A549 treated with DMSO at 1 μM for 4 hours (cell line): ENCODE measurements around the gene TBC1D20. TPM values are rescaled to one million over a fixed set of nuclear protein-coding genes. Genes with fewer than 3 reads are reported as not detected.

Source experiments
- total RNA-seq: library from RNA; stranded (reverse); fragments of 200-300 nt; extraction: Qiagen RNA extraction; gene quantifications from 5 replicates; pipeline ENCODE4 v1.2.3, GENCODE V29; 2022; ENCODE audit warnings: low read depth

The TBC1D20 gene, protein sequence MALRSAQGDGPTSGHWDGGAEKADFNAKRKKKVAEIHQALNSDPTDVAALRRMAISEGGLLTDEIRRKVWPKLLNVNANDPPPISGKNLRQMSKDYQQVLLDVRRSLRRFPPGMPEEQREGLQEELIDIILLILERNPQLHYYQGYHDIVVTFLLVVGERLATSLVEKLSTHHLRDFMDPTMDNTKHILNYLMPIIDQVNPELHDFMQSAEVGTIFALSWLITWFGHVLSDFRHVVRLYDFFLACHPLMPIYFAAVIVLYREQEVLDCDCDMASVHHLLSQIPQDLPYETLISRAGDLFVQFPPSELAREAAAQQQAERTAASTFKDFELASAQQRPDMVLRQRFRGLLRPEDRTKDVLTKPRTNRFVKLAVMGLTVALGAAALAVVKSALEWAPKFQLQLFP
- total RNA-seq, result 33.0 to 37.6 TPM (median 37.2 TPM) in 5 replicates

DNA sequence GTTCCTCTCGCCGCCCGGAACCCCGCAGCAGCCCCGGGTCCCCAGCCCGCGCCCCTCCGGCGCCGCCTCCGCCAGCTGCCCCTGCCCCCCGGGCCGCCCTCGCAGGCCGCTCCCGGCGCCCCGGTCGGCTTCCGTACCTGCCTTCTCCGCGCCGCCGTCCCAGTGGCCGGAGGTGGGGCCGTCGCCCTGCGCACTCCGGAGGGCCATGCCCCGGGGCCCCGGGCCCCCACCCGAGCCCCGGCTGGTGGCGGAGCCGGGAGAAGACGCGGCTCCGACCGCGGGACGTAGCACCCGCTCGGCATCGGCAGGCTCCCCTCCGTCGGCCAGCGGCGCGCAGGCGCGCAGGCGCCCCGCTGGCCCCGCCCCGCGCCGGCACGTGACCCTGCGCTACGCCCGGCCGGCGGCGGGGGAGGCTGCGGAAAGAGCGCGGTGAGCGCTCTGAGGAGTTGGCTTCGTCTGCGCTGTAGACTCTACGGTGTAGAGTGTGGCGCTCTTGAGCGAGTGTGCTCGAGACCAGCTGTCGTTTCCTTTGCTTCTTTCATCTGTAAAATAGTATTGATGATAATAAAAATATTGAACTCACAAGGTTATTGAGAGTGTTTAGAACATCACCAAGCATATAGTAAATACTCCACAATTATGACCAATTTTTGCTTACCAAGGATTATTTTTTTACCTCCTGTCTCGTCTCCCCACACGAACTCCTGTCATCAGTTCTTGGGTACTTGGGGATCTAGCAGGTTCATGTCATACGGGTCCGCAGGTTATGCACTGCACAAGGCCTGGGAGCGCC lies at the start of gene TBC1D20:
Gene TBC1D20, minus strand, starts transcription at position 335 of the 793 bp plus-strand sequence. Its CDS starts 128 bp downstream, at position 207.

DNA sequence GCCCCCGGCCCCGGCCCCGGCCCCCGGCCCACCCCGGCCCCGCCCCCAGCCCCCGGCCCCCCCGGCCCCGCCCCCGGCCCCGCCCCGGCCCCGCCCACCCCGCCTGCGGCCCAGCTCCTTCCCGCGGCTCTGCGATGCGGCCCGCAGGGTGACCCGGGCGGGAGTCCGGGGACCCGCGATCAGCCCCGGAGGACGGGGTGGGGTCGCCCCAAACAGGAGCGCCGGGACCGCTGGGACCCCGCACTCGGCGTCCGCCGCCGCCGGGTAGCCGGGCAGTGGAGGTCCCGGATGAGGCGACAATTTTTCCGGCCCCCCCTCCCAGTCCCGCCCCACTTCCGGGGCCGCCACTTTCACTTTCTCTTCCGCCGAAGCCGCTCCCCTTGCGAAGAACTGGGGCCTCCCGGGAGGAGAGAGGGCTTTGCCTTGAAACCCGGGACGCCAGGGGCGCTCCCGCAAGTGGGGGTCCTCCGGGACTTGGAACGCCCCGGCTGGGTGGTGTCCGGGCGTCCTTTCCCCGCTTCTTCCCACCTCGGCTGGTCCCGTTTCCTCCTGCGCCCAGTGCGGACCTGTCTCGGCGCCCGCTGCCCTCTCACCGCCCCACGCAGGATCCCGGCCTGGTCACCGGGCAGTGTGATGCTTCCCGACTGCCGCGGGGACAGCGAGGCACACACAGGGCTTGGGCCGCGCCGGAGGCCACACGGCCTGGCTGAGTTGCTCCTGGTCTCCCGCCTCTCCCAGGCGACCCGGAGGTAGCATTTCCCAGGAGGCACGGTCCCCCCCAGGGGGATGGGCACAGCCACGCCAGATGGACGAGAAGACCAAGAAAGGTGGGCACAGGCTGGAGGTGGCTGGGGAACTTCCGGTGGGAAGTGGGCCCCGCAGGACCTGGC lies 54.1 kb downstream of the TBC1D20 start, which contains the start of gene RBCK1:
Gene RBCK1, plus strand, starts transcription at position 347 of the 890 bp plus-strand sequence. Its CDS starts 459 bp downstream, at position 806.

Other genes starting within 250 kb of the TBC1D20 start
- not detected in 5 replicates for gene DEFB129, start 235.3 kb downstream of the TBC1D20 start, total RNA-seq
- not detected in 5 replicates for gene DEFB132, start 204.8 kb downstream of the TBC1D20 start, total RNA-seq
- gene C20orf96, start 171.8 kb downstream of the TBC1D20 start, total RNA-seq, result 9.4 to 11.3 TPM (median 11.1 TPM) in 5 replicates
- 18.7 to 23.4 TPM (median 21.2 TPM) in 5 replicates for gene ZCCHC3, start 165.0 kb downstream of the TBC1D20 start, total RNA-seq
- 20.0 to 29.3 TPM (median 24.2 TPM) in 5 replicates for gene SOX12, start 137.0 kb downstream of the TBC1D20 start, total RNA-seq
- gene NRSN2, start 115.4 kb downstream of the TBC1D20 start, total RNA-seq, result 55.9 to 68.2 TPM (median 59.5 TPM) in 5 replicates
- 39.8 to 57.3 TPM (median 47.1 TPM) in 5 replicates for gene TRIB3, start 81.8 kb downstream of the TBC1D20 start, total RNA-seq
- 109 to 151 TPM (median 138 TPM) in 5 replicates for gene RBCK1, start 54.2 kb downstream of the TBC1D20 start, total RNA-seq
- 150 to 175 TPM (median 165 TPM) in 5 replicates for gene CSNK2A1, start 81.3 kb upstream of the TBC1D20 start, total RNA-seq
- gene TCF15, start 147.8 kb upstream of the TBC1D20 start, total RNA-seq, result not detected in 5 replicates
- 292 to 349 TPM (median 329 TPM) in 5 replicates for gene SRXN1, start 190.7 kb upstream of the TBC1D20 start, total RNA-seq
- not detected in 5 replicates for gene SCRT2, start 213.3 kb upstream of the TBC1D20 start, total RNA-seq